HepG2 (cell line): Measurements from ENCODE around the gene FASTKD1. TPM values are rescaled to one million over a fixed set of nuclear protein-coding genes. Genes with fewer than 3 reads are reported as not detected.
A peak's percentile ranks its signal among the peaks of the same experiment; 100 is the strongest.
"Not testable (repeated sequence)": the region's sequence is repeated elsewhere in the genome, so short reads cannot be mapped to it uniquely, and the experiment has no call there.

ENCODE experiments used
- ATAC-seq: fragments of 200-7000 bp; cut with Tn5 transposase; 3 replicates; pipeline ENCODE4 v1.9.1; 2020; ENCODE audit warnings: mild to moderate bottlenecking, moderate library complexity
- BruUV-seq: library from RNA; stranded (reverse); fragments of 400-500 nt; replicated peaks from 2 replicates; lab custom pipeline; 2021; lab: Mats Ljungman, UMichigan
- CTCF ChIA-PET: fragments of 300-600 bp; formaldehyde crosslinking; extraction: SDS; loops from one replicate; lab custom pipeline; 2021; ENCODE audit warnings: low total read pairs, inconsistent platforms, low intra/inter-chr PET ratio; lab: Yijun Ruan, JAX
- POLR2A ChIA-PET: fragments of 350-600 bp; sonication (Branson Sonifier 250); formaldehyde crosslinking; loops from one replicate; lab custom pipeline; 2020; ENCODE audit warnings: antibody characterized with exemption, inconsistent platforms; lab: Yijun Ruan, JAX
- DNase-seq: peaks from one replicate; pipeline ENCODE4 v3.0.0-alpha.2; 2015; ENCODE audit warnings: low spot score
- FAIRE-seq: peaks from 3 replicates; lab custom pipeline; 2011; peaks lifted over from hg19 to GRCh38; lab: Jason Lieb, UNC
- H2AFZ ChIP-seq: one replicate; pipeline ENCODE4 v1.6.1; 2011; ENCODE audit warnings: low read length, inconsistent platforms
- H3K27ac ChIP-seq: fragments of 300-600 bp; 3 replicates; pipeline ENCODE4 v1.8.0; 2011; ENCODE audit warnings: mixed run types, mild to moderate bottlenecking, mixed read lengths, low read length, inconsistent platforms; ENCODE audit not compliant: insufficient read depth; ENCODE audit errors: extremely low read length
- H3K27me3 ChIP-seq, 2 experiments: fragments of 200-600 bp in 1 of 2; 2 replicates in 1 of 2; 3 replicates in 1 of 2; pipeline versions ENCODE4 v1.6.0 to v1.8.0; 2011; ENCODE audit warnings: low read length in 2 of 2, mild to moderate bottlenecking in 2 of 2, moderate library complexity in 2 of 2, inconsistent platforms in 1 of 2; ENCODE audit not compliant: insufficient read depth in 2 of 2, control insufficient read depth in 1 of 2
- H3K36me3 ChIP-seq, 2 experiments: fragments of 200-600 bp in 1 of 2; replicated peaks in 1 of 2; 2 replicates in 1 of 2; 3 replicates in 1 of 2; pipeline versions ENCODE4 v1.5.1 to v1.8.0; 2011; ENCODE audit warnings: low read length in 2 of 2, inconsistent platforms in 1 of 2; ENCODE audit not compliant: insufficient read depth in 2 of 2, control insufficient read depth in 1 of 2
- H3K4me1 ChIP-seq: 2 replicates; pipeline ENCODE4 v1.5.1; 2012; ENCODE audit warnings: low read length, inconsistent platforms; ENCODE audit not compliant: insufficient read depth
- H3K4me2 ChIP-seq: 2 replicates; pipeline ENCODE4 v1.6.0; 2011; ENCODE audit warnings: low read depth, low read length, inconsistent platforms
- H3K4me3 ChIP-seq, 3 experiments: fragments of 200-600 bp in 1 of 3; sonication (generic), shearing (Covaris generic) in 1 of 3; replicated peaks in 1 of 3; 2 replicates each; pipeline ENCODE4 v1.5.1; 2011 to 2016; ENCODE audit warnings: low read length in 3 of 3, inconsistent platforms in 2 of 3, low read depth in 2 of 3, mild to moderate bottlenecking in 2 of 3, control low read depth in 1 of 3, mixed read lengths in 1 of 3; ENCODE audit not compliant: insufficient read depth in 1 of 3
- H3K79me2 ChIP-seq: one replicate; pipeline ENCODE4 v1.6.1; 2011; ENCODE audit warnings: low read length, inconsistent platforms; ENCODE audit not compliant: insufficient read depth
- H3K9ac ChIP-seq: 2 replicates; pipeline ENCODE4 v1.6.0; 2011; ENCODE audit warnings: mild to moderate bottlenecking, low read depth, low read length, inconsistent platforms; ENCODE audit not compliant: insufficient read depth
- H3K9me3 ChIP-seq: 2 replicates; pipeline ENCODE4 v1.5.1; 2012; ENCODE audit warnings: mild to moderate bottlenecking, low read length
- H4K20me1 ChIP-seq: 2 replicates; pipeline ENCODE4 v1.6.0; 2011; ENCODE audit warnings: inconsistent platforms, mild to moderate bottlenecking, low read length, moderate library complexity; ENCODE audit not compliant: insufficient read depth
- LBX2 ChIP-seq: sonication (generic); formaldehyde crosslinking; IDR thresholded peaks from 2 replicates; pipeline ENCODE4 v1.5.0; 2020; ENCODE audit warnings: missing genetic modification reagents, mild to moderate bottlenecking, borderline replicate concordance
- SALL2 ChIP-seq: sonication (generic); formaldehyde crosslinking; IDR thresholded peaks from 2 replicates; pipeline ENCODE4 v1.8.1; 2023; ENCODE audit warnings: mild to moderate bottlenecking, missing genetic modification reagents, inconsistent platforms
- SATB2 ChIP-seq: sonication (generic); formaldehyde crosslinking; IDR thresholded peaks from 2 replicates; pipeline ENCODE4 v1.5.0; 2020; ENCODE audit warnings: missing genetic modification reagents
- SMYD3 ChIP-seq: sonication (generic); formaldehyde crosslinking; IDR thresholded peaks from 2 replicates; pipeline ENCODE4 v1.8.1; 2023; ENCODE audit warnings: mild to moderate bottlenecking, missing genetic modification reagents
- ZBTB26 ChIP-seq: IDR thresholded peaks from 2 replicates; pipeline ENCODE4 v1.6.1; 2016; ENCODE audit warnings: missing compliant biosample characterization, missing genetic modification reagents, borderline replicate concordance
- ZNF121 ChIP-seq: sonication (generic); formaldehyde crosslinking; IDR thresholded peaks from 2 replicates; pipeline ENCODE4 v1.5.0; 2020; ENCODE audit warnings: mild to moderate bottlenecking, missing genetic modification reagents
- WGBS: methylation state at CpG from one replicate; pipeline ENCODE4 v1.1.6; 2017; ENCODE audit warnings: low lambda C conversion rate; 5-methylcytosine and 5-hydroxymethylcytosine counted together
- in situ Hi-C: cut with HindIII; loops from 2 replicates; pipeline ENCODE4 v1.10.0; 2017; ENCODE audit warnings: low pct_unique_long_range_greater_than_20kb; ENCODE audit not compliant: extremely low pct_ligation_motif_present
- intact Hi-C: fragments of 100-400 bp; cut with micrococcal nuclease; formaldehyde crosslinking; loops from one replicate; pipeline ENCODE4 v1.10.0; 2022; ENCODE audit not compliant: unreplicated experiment
- polyA plus RNA-seq, 8 experiments: library from polyadenylated mRNA; depleted of rRNA in 3 of 8; stranded (reverse) in 7 of 8; unstranded in 1 of 8; fragments of >200 nt; fragmentation: Illumina TruSeq in 4 of 8; extraction: Trizol in 4 of 8; gene quantifications; 2 replicates each; pipeline versions ENCODE4 v1.2.1 to v1.2.3, GENCODE V29; 2011 to 2016; ENCODE audit warnings: low read depth in 4 of 8, missing spikeins in 1 of 8, mixed read lengths in 1 of 8; ENCODE audit not compliant: insufficient read depth in 1 of 8
- total RNA-seq, 5 experiments: library from RNA; depleted of rRNA; stranded (reverse); fragments of >200 nt; fragmentation: Illumina TruSeq; extraction: Trizol; gene quantifications; 2 replicates each; pipeline ENCODE4 v1.2.3, GENCODE V29; 2016; ENCODE audit warnings: low read depth in 1 of 5
- TF ChIP-seq, protein P1 (sequence below): IDR thresholded peaks from 2 replicates; pipeline ENCODE4 v1.6.1; 2012; ENCODE audit warnings: low read depth, low read length, improper control_type of control experiment

FASTKD1 gene
- total and polyA plus RNA-seq, 2 of the 13 experiments (the other 11 are each of a cell fraction or from before 2014, with no cell fraction given): 35.0 to 38.0 TPM

DNA sequence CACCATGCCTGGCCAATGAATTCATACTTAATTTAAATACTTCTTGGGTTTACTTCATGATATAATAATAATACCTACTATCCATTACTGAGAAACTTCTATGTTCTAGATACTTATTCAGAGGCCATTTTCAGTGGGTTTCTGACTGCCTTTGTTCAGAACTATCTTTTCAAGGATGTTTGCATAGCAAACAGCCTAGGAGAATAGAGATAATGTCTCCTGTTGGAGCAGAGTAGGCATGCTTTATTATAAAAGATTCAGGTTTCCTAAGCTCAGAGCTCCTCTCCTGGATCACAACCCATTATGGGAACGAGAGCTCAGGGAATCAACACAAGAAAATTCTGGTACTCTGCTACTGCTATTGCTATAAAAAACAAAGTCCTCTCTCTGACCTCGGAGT, 11.1 kb downstream of the FASTKD1 start (continued):
- no peak for TF ChIP-seq ZBTB26 (CRISPR knock-in tag)
- TF ChIP-seq SMYD3 (CRISPR knock-in tag): no peak
- TF ChIP-seq SALL2 (CRISPR knock-in tag): no peak
- TF ChIP-seq, protein P1, sequence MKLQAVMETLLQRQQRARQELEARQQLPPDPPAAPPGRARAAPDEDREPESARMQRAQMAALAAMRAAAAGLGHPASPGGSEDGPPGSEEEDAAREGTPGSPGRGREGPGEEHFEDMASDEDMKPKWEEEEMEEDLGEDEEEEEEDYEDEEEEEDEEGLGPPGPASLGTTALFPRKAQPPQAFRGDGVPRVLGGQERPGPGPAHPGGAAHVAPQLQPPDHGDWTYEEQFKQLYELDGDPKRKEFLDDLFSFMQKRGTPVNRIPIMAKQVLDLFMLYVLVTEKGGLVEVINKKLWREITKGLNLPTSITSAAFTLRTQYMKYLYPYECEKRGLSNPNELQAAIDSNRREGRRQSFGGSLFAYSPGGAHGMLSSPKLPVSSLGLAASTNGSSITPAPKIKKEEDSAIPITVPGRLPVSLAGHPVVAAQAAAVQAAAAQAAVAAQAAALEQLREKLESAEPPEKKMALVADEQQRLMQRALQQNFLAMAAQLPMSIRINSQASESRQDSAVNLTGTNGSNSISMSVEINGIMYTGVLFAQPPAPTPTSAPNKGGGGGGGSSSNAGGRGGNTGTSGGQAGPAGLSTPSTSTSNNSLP: 0 out of 2 replicates have a peak, but pooled peaks have one; percentile 7
- TF ChIP-seq LBX2 (CRISPR knock-in tag): no peak

DNA sequence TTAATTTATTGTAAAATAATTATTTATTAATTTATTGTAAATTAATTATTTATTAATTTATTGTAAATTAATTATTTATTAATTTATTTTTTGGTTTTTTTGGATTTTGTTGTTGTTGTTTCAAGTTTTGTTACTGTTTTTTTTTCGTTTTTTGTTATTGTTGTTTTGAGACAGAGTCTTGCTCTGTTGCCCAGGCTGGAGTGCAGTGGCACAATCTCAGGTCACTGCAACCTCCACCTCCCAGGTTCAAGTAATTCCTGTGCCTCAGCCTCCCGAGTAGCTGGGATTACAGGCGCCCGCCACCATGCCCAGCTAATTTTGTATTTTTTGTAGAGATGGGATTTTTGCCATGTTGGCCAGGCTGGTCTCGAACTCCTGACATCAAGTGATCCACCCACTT, 11.6 kb downstream of the FASTKD1 start:
- ATAC-seq: peak; percentile 24; the same call in 2 of the 3 replicates
- H4K20me1 ChIP-seq, H3K79me2 ChIP-seq, H2AFZ ChIP-seq, H3K36me3 ChIP-seq, H3K4me2 ChIP-seq, H3K27me3 ChIP-seq, CTCF ChIA-PET, intact Hi-C loops, H3K9ac ChIP-seq, POLR2A ChIA-PET, BruUV-seq, in situ Hi-C loops, H3K9me3 ChIP-seq, H3K4me3 ChIP-seq, H3K27ac ChIP-seq, FAIRE-seq, H3K4me1 ChIP-seq, DNase-seq: not testable (repeated sequence)
- TF ChIP-seq SATB2 (CRISPR knock-in tag): 0 out of 2 replicates have a peak, but pooled peaks have one; percentile 80
- TF ChIP-seq ZNF121 (CRISPR knock-in tag): peak; percentile 32; the same call in 1 of the 2 replicates
- TF ChIP-seq, protein P1: 0 out of 2 replicates have a peak, but pooled peaks have one; percentile 12
- WGBS: 92% methylated on average over 5 of the region's 5 CpGs
